Suprapubic skin (tissue), 4 donors: ENCODE results near the gene FEZ2.

Experiments used
- CTCF ChIP-seq, 2 donors: fragments of 200-600 bp in 1 of 2; fragments of 450-650 bp in 1 of 2; sonication (generic) in 1 of 2; IDR thresholded peaks; one replicate each; pipeline ENCODE4 v1.5.1; 2016 to 2019; ENCODE audit warnings: antibody characterized with exemption in 2 of 2, mild to moderate bottlenecking in 1 of 2, moderate library complexity in 1 of 2
- EP300 ChIP-seq: sonication (generic); formaldehyde crosslinking; IDR thresholded peaks from one replicate; pipeline ENCODE4 v1.6.1; 2017; ENCODE audit warnings: antibody characterized with exemption
- POLR2A ChIP-seq, 2 donors: fragments of 450-650 bp; IDR thresholded peaks; one replicate each; pipeline ENCODE4 v1.6.1; 2017; ENCODE audit warnings: antibody characterized with exemption in 2 of 2, mild to moderate bottlenecking in 2 of 2, moderate library complexity in 2 of 2
- POLR2AphosphoS5 ChIP-seq, 3 donors: sonication (generic); formaldehyde crosslinking; IDR thresholded peaks; one replicate each; pipeline ENCODE4 v1.6.1; 2017; ENCODE audit warnings: antibody characterized with exemption in 3 of 3

- no peak for TF ChIP-seq CTCF (IDR thresholded peaks at IDR 0.05)
- no peak for TF ChIP-seq POLR2A (IDR thresholded peaks at IDR 0.05)
- TF ChIP-seq POLR2AphosphoS5 (IDR thresholded peaks at IDR 0.05) = no peak
- TF ChIP-seq EP300 = no peak
These were observed 48.0 kb downstream of the FEZ2 start for GRCh38 chr2:36550006-36550405.
